Prostate gland (tissue), 2 donors: ENCODE data around the gene RFX6.

ENCODE experiments used
- CTCF ChIP-seq, 4 experiments: fragments of 200-600 bp in 2 of 4; fragments of 450-650 bp in 2 of 4; sonication (generic) in 2 of 4; IDR thresholded peaks; 1 replicate in 3 of 4; 2 replicates in 1 of 4; pipeline ENCODE4 v1.5.1; 2016 to 2019; ENCODE audit warnings: antibody characterized with exemption in 4 of 4, mild to moderate bottlenecking in 2 of 4, moderate library complexity in 2 of 4
- POLR2AphosphoS5 ChIP-seq: sonication (generic); formaldehyde crosslinking; IDR thresholded peaks from one replicate; pipeline ENCODE4 v1.6.1; 2017; ENCODE audit warnings: antibody characterized with exemption

- TF ChIP-seq POLR2AphosphoS5: no peak
- TF ChIP-seq CTCF (IDR thresholded peaks at IDR 0.05): no peak
Observed at GRCh38 chr6:116933485-116933884, 56.4 kb downstream of the RFX6 start.
